ENCODE data around the gene FAM83B.

FAM83B gene

DNA sequence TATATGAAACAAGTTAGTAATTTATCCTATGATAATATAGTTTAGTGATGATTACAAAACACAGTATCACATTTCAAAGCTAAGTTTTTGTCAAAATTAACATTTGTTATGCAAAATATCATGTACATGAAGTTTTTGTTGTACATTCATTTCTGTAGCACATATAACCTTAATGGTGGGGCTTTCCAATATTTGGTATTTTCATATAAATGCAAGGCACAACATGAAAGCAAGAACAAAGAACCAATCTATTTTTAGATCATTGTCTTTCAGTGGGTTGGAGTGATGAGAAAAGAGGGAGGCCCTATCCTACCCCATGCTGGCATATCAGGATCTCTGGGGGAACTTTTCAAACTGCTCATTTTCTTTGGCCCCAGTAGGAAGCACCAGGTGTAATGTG, 53.4 kb downstream of the FAM83B start:
- no peak for TF ChIP-seq ZFX (IDR thresholded peaks at IDR 0.05; ENCODE audit: borderline replicate concordance)
- TF ChIP-seq, protein P1, sequence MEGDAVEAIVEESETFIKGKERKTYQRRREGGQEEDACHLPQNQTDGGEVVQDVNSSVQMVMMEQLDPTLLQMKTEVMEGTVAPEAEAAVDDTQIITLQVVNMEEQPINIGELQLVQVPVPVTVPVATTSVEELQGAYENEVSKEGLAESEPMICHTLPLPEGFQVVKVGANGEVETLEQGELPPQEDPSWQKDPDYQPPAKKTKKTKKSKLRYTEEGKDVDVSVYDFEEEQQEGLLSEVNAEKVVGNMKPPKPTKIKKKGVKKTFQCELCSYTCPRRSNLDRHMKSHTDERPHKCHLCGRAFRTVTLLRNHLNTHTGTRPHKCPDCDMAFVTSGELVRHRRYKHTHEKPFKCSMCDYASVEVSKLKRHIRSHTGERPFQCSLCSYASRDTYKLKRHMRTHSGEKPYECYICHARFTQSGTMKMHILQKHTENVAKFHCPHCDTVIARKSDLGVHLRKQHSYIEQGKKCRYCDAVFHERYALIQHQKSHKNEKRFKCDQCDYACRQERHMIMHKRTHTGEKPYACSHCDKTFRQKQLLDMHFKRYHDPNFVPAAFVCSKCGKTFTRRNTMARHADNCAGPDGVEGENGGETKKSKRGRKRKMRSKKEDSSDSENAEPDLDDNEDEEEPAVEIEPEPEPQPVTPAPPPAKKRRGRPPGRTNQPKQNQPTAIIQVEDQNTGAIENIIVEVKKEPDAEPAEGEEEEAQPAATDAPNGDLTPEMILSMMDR (IDR thresholded peaks at IDR 0.05) = no peak
- no peak overlapping the region for H3K27ac ChIP-seq

DNA sequence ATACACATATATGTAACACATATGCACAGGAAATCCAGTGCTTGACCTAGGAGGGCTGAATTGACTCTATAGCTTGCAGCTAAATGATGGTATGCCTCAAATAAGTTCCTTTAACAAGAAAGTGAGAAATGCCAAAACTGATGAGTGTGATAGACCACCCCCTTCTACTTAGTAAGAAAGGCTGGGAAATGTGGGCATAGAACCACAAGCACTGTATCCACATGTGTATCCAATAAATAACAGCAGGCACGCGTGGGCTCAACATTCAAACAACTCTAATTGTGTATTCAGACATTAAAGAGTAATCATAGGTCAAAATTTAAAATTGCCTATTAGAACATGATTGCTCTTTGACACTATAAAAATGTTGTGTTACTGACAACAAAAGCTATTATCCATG, 54.1 kb downstream of the FAM83B start:
- TF ChIP-seq, protein P1 (IDR thresholded peaks at IDR 0.05) = no peak
- TF ChIP-seq ZFX (IDR thresholded peaks at IDR 0.05; ENCODE audit: borderline replicate concordance) = no peak
- H3K27ac ChIP-seq = no peak overlapping the region

DNA sequence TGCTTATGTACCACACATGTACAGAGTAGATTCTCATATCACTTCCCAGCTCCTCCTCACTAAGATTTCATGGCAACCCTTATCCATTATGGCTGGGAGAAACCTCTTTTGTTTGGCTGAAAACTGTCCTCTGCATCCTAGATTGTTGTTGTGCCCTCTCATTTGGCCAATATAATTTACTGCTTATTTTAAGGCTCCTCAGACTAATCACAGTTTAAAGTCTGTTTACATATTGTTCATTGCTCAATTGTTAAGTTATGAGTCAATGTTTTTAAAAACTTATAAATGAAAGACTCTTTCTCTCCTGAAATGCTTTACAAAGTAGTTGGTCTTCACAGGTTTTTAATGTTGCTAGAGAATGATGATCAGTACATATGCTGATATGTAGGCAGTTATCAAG, 57.3 kb downstream of the FAM83B start:
- TF ChIP-seq, protein P1 (IDR thresholded peaks at IDR 0.05) = no peak
- no peak overlapping the region for H3K27ac ChIP-seq

DNA sequence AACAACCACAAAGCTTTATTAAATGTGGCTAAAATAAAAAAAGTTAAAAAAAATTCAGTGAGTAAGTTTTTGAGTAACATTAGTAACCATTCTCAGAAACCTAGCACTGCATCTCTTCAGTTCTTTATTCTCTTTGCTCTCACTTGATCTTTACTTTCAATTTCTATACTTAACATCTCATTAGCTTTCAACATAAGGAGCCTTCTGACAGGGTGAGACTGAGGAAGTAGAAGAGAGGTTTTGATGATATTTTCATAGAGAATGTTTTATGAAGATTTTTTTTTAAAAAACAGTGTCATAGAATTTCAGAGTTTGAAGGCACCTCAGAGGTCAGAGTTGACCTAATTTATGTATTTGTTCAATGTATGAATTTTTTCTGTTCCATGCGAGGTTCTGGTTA, 60.8 kb downstream of the FAM83B start:
- H3K27ac ChIP-seq = no peak overlapping the region
- TF ChIP-seq, protein P1 (IDR thresholded peaks at IDR 0.05) = no peak
- no peak for TF ChIP-seq ZFX (IDR thresholded peaks at IDR 0.05; ENCODE audit: borderline replicate concordance)

DNA sequence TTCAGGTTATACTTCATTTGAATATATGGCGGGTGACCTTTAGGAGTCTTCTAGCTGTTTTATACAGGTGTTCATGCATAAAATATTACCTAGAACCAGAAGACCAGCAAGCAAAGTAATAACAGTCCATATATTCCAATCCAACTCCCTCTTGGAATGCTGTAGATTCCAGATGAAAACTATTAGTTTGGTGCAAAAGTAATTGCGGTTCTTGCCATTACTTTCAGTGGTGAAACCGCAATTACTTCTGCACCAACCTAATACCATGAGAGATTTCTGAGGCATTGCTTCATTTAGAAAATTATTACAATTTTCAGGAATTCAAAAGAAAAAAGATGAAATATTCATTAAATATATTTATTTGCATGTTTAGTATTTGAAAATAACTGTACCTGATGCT, 62.6 kb downstream of the FAM83B start:
- no peak for TF ChIP-seq ZFX (IDR thresholded peaks at IDR 0.05; ENCODE audit: borderline replicate concordance)
- TF ChIP-seq, protein P1 (IDR thresholded peaks at IDR 0.05) = no peak
- no peak overlapping the region for H3K27ac ChIP-seq

DNA sequence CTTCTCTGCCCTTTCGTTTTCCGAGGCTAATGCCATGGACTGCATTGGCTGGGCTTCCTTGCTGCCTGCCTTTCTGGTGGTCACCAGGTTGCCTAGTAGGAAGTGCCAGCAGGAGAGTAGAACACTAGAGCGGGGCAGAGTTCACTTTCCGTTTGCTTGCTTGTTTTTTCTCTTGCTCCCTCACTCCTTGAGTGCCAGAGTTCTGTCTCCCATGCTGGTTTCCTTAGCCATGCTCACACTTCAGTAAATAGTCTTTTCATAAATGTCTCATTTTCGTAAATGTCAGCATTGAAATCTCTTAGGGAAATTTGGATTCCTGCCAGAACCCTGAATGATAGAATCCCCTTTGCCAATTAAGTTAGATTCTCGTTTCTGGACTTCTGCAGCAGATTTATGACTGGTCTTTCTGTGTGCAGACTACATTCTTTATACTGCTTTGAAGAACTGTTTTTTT, 63.9 kb downstream of the FAM83B start:
- H3K27ac ChIP-seq = no peak overlapping the region
- no peak for TF ChIP-seq ZFX (IDR thresholded peaks at IDR 0.05; ENCODE audit: borderline replicate concordance)
- TF ChIP-seq, protein P1 (IDR thresholded peaks at IDR 0.05) = no peak

DNA sequence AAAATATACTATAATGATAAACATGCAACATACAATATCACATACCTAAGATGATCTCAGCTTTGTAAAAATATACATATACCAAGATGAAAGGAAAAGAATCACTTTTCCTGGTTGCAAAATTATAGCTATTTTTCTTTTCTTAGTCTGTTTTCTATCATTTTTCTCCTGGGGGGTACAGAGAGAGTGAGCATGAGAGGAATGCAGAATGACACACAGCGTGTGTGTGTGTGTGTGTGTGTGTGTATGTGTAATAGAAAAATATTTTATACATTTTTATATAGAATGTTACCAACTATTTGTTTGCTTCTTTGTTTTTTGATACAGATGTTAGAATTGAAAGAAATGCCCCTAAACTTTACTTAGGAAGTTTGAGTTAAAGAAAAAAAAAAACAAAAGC, 64.3 kb downstream of the FAM83B start:
- H3K27ac ChIP-seq = no peak overlapping the region
- TF ChIP-seq ZFX (IDR thresholded peaks at IDR 0.05; ENCODE audit: borderline replicate concordance) = no peak
- TF ChIP-seq, protein P1 (IDR thresholded peaks at IDR 0.05) = no peak

All from 22Rv1 (cell line).